Heart left ventricle (tissue), 13 donors: Measurements from ENCODE around the gene ZNF20.

ENCODE experiments used
- POLR2A ChIP-seq, 2 donors: fragments of 450-650 bp; IDR thresholded peaks; one replicate each; pipeline ENCODE4 v1.6.1; 2017; ENCODE audit warnings: antibody characterized with exemption in 2 of 2, mild to moderate bottlenecking in 2 of 2, moderate library complexity in 2 of 2
- TF ChIP-seq, protein P1 (sequence below), 12 donors: fragments of 200-600 bp; sonication (generic) in 4 of 12; IDR thresholded peaks; one replicate each; pipeline versions ENCODE4 v1.5.0 to v1.8.0; 2018 to 2022; ENCODE audit warnings: antibody characterized with exemption in 12 of 12, mild to moderate bottlenecking in 5 of 12
- donor health status: ischemic (EF 13 %, LVEDD 7.1; RV severe dilation, severe dysfunction).
- donor health status: DM: no; HTN: yes; CAD: no.
- donor health status: DM: no; HTN: no; CAD: no.
- donor health status: ischemic (EF 25% LVEDD 6.9; RV normal size, moderate dysfunction).
- donor health status: ischemic (EF 25% LVEDD 5.7; RV mildly dilated, moderate dysfunction).
- donor health status: ischemic (EF 35%, LVEDD 5.7; RV mildly dilated, moderate dysfunction).
- donor health status: nonischemic (EF 11% LVEDD 7.7; RV severe dilation, severe dysfunction).
- donor health status: DM: yes; HTN: yes; CAD: no.
- donor health status: PGD.
- donor health status: ischemic (EF 29% LVEDD 5.4; RV normal size, mild dysfunction).
- donor health status: nonischemic (EF 23%, LVEDD 6.1; RV moderate dilation, normal function).

DNA sequence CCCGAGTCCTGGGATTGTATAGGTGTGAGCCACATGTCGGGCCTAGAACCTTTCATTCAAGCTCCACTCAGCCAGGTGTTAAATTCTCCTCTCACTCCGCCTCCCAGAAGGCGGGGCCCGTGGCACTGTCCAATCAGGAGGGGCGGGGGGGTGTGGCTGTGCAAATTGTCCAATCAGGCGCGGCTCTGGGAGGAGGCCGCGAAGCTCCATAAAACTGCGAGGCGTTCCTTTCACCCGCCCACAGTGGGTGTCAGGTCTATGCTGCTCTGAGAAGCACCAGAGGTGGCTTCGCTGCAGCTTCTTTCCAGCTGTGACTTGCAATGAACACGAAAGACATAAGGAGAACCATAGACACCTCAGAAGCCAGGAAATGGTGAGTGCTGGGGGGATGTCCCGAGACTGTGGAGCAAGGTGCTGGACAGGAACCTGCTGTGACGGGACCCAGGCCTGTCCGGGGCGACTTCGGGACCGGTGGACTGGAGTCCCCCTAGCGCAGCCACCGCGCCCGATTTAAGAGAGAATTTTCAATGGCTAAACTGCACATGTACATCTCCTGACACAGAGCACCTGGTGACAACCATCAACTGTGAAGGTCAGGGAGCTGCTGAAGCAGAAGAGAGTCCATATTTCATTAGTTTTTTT lies 19.7 kb upstream of the ZNF20 start:
- TF ChIP-seq, protein P1, sequence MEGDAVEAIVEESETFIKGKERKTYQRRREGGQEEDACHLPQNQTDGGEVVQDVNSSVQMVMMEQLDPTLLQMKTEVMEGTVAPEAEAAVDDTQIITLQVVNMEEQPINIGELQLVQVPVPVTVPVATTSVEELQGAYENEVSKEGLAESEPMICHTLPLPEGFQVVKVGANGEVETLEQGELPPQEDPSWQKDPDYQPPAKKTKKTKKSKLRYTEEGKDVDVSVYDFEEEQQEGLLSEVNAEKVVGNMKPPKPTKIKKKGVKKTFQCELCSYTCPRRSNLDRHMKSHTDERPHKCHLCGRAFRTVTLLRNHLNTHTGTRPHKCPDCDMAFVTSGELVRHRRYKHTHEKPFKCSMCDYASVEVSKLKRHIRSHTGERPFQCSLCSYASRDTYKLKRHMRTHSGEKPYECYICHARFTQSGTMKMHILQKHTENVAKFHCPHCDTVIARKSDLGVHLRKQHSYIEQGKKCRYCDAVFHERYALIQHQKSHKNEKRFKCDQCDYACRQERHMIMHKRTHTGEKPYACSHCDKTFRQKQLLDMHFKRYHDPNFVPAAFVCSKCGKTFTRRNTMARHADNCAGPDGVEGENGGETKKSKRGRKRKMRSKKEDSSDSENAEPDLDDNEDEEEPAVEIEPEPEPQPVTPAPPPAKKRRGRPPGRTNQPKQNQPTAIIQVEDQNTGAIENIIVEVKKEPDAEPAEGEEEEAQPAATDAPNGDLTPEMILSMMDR (IDR thresholded peaks at IDR 0.05): no peak
- TF ChIP-seq POLR2A (IDR thresholded peaks at IDR 0.05): no peak
